NCI-H2227 treated with DMSO at 0.1 percent for 48 hours (cell line): ENCODE data around the gene CRELD2.

Source experiments
- DNase-seq: peaks from one replicate; lab custom pipeline; 2025; lab: John Stamatoyannopoulos, UW

CRELD2 gene, protein sequence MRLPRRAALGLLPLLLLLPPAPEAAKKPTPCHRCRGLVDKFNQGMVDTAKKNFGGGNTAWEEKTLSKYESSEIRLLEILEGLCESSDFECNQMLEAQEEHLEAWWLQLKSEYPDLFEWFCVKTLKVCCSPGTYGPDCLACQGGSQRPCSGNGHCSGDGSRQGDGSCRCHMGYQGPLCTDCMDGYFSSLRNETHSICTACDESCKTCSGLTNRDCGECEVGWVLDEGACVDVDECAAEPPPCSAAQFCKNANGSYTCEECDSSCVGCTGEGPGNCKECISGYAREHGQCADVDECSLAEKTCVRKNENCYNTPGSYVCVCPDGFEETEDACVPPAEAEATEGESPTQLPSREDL

DNA sequence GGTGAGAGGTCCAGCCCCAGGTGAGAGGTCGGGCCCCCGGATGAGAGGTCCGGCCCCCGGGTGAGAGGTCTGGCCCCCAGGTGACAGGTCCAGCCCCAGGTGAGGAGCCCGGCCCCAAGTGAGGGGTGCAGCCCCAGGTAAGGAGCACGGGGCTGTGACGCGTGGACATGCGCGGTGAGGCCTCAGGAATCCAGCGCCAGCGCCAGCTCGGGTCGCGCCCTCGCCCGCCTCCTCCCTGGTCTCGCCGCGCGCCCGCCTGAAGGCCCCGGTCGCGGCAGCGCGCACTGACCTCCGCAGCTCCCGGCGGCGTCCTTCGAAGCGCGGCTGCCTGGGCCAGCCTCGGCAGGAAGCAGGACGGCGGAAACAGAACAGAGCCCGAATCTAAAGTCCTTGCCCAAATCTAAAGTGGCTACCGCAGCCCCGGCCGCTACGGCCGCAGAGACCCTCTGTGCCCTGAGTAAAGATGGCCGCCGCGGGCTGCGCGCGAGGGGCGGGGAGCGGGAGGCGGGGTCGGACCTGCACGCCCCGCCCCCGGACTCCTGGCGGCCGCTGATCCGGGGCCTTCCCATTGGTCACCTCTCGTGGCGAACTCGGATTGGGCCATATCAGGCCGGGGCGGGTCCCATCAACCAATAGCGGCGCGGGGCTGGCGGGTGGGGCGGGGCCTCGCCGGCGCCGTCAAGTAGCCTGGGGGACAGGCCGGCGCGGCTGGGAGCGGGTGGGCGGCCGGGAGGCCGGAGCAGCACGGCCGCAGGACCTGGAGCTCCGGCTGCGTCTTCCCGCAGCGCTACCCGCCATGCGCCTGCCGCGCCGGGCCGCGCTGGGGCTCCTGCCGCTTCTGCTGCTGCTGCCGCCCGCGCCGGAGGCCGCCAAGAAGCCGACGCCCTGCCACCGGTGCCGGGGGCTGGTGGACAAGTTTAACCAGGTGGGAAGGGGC is at the start of gene CRELD2, which contains the start of gene ALG12:
Gene CRELD2 (plus strand): TSS at position 661 of the 937 bp plus-strand sequence. CDS start 136 bp downstream, at position 797.
Gene ALG12 (minus strand): TSS at position 465 of the 937 bp plus-strand sequence. CDS start 4,673 bp downstream, outside the sequence.
- DNase-seq, result peak; percentile 85

DNA sequence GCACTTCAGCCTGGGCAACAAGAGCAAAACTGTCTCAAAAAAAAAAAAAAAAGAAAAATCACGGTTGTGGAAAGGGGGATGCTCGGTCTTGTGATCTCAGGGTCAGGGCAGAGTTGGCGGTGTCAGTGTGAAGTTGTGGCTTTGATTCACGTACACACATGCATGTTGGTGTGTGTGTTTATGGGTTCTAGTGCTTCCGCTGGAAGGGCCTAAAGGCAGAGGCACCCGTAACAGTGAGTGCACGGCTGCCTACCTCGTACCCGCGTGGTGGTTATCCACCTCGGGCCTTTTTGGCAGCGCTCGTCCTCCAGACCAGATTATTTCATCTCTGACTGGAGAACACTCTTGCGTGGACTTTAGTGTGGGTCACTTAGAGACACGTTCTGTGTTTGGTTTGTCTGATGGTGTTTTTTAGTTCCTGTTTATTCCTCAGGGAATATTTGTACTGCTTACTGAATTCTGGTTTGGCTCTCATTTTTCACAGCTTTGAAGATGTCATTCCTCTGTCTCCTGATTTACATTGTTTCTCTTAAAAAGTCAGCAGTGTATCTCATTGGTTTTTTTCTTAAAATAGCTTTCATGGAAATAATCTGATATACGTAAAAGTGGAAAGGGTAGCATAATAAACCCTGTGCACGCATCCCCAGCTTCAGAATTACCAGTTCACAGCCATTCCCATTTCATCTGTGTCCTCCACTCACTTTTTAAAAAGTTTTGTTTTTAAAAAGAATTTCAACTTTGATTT is 49.2 kb upstream of the CRELD2 start:
- no peak for DNase-seq

DNA sequence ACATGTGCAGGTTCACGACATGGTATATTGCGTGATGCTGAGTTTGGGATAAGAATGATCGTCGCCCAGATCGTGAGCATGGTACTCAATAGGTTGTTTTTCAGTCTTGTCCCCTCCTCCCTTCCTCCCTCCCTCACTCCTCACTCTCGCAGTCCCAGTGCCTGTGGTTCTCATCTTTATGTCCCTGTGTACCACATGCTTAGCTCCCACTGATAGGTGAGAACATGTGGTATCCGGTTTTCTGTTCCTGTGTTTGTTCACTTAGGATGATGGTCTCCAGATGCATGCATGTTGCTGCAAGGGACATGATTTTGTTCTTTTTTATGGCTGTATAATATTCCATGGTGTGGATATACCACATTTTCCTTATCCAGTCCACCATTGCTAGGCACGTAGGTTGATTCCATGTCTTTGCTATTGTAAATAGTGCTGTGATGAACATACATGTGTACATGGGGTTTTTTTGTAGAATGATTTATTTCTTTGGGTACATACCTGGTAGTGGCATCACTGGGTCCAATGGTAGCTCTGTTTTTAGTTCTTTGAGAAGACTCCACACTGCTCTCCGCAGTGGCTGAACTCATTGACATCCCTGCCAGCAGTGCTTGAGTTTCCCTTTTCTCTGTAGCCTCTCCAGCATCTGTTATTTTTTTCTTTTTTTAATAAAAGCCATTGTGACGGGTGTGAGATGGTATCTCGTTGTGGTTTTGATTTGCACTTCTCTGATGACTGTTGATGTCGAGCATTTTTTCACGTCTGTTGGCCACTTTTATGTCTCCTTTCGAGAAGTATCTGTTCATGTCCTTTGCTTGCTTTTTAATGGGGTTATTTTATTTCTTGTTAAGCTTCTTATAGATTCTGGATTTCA is 48.4 kb upstream of the CRELD2 start:
- no peak for DNase-seq

DNA sequence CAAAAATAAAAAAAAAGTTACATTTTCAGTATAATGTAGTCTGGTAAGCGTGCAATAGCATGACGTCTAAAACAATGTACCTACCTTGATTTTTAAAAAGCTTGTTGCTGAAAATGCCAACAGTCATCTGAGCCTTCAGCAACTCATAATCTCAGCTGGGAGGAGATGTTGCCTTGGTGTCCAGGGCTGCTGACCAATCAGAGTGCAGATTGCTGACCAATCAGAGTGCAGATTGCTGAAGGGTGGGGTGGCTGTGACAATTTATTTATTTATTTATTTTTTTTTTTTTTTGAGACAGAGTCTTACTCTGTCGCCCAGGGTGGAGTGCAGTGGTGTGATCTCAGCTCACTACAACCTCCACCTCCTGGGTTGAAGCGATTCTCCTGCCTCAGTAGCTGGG is 47.0 kb upstream of the CRELD2 start:
- no peak for DNase-seq

DNA sequence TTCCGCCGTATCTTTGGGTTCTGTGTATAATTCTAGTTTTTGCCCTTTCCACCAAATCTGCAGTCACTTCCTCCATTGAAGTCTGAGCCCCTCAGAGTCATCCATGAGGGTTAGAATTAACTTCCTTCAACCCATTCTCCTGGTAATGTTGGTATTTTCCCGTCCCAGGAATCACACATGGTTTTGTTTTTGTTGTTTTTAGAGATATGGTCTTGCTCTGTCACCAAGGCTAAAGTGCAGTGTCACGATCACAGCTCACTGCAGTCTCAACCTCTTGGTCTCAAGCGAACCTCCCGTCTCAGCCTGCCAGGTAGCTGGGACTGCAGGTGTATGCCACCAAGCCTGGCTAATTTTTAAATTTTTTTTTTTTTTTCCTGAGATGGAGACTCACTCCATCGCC is 46.1 kb upstream of the CRELD2 start:
- no peak for DNase-seq

DNA sequence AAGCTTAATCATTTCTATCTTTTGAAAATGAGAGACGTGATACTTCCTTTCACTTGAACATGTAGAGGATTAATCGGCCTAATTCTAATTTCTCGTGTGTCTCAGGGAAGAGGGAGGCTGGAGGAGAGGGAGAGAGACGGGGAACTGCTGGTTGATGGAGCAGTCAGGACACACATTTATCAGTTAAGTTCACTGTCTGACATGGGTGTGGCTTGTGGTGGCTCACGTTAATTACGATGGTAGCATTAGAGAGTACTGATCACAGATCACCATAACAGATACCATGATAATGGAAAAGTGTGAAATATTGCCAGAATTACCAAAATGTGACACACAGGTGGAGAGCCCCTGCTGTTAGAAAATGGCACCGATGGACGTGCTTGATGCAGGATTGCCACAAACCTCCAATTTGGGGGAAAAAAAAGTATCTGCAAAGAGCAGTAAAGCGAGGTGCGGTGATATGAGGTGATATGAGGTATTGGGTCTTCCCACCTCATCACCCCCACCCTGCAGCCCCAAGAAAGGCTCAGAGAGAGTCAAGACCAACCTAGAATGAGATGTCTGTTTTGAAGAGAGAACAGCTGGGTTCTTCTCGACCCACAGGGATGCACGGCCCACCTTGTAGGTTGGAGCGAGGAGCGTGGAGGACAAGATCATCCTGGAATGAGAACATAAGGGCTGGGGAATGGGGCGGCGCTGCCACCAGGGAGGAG is 45.0 kb upstream of the CRELD2 start:
- no peak for DNase-seq

DNA sequence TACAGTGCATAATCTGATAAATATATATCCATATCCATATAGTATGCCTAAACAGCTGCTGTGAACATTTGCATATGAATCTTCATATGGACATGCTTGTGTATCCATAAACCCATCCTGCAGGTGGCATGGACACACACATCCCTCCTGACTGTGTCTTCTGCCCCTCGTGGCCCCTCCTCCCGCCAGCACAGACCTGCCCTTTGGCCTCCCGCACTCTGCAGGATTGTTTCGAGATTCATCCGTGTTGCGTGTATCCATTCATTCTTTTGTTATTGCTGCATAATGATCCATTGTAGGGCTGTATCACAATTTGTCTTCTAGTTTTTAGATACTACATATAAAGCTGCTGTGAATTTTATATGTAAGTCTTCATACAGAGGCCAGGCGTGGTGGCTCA is 40.8 kb upstream of the CRELD2 start:
- no peak for DNase-seq

DNA sequence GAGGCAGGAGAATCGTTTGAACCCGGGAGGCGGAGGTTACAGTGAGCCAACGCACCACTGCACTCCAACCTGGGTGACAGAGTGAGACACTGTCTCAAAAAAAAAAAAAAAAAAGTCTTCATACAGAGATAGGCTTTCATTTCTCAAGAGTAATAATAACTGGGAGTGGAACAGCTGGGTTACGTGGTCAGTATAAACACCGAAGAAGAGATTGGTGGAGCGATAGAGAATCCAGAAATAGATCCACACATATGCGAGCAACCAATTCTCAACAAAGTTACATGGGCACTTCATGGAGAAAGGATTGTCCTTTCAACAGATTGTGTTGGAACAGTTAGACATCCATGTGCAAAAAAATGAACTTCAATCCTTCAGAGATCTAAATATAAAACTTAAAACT is 40.2 kb upstream of the CRELD2 start:
- no peak for DNase-seq

DNA sequence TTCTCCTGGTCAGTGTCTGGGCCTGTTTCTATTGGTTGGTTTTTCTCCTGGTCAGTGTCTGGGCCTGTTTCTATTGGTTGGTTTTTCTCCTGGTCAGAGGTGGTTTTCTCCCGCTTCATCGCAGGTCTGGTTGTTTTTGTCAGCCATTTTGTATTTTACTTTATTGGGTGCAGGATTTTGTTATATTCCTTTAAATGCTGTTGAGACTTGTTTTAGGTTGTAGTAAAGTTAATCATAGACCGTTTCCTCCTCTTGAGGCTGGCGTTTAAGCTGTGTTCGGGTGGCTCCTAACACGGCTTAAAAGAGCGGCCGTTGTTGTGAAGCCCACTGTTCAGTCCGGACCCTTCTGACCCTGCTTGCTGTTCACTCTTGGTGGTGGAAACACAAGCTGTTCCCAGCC is 38.6 kb upstream of the CRELD2 start:
- no peak for DNase-seq

DNA sequence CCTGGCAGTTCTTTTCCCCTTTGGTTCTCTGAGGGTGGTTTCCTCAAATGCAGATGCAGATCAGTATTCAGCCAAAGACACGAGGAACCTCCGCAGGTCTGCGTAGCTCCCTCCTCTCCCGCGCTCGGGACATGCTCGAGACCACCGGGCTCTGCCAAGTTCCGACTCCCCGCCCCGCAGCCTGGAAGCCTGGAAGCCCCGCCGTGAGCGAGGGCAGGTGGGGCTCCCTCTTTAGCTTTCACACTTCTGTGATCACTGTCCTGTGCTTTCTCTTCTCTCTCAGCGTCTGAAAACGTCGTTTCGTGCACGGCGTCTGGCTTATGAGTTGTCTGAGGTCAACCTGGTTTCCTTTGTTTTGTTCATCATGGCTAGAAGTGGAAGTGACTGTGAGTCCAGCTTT is 38.2 kb upstream of the CRELD2 start:
- DNase-seq, result no peak

DNA sequence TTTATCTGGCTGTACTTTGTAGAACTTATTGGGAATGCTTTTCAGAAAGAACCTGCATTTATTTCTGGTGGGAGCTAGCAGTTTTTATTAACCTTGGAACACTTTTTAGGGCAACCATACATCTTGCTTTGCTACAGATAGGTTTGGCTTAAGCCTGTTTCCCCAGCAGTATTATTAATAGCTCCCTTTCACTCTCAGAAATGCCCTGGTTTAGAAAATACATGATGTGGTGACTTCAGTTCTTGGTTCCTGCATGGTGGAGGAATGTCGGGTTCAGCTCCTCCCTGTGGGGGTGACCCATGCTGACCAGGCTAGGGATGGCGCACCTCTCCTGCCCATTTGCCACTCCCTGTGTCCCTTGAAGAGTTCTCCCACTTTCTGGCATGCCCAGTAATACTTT is 36.6 kb upstream of the CRELD2 start:
- DNase-seq, result no peak

DNA sequence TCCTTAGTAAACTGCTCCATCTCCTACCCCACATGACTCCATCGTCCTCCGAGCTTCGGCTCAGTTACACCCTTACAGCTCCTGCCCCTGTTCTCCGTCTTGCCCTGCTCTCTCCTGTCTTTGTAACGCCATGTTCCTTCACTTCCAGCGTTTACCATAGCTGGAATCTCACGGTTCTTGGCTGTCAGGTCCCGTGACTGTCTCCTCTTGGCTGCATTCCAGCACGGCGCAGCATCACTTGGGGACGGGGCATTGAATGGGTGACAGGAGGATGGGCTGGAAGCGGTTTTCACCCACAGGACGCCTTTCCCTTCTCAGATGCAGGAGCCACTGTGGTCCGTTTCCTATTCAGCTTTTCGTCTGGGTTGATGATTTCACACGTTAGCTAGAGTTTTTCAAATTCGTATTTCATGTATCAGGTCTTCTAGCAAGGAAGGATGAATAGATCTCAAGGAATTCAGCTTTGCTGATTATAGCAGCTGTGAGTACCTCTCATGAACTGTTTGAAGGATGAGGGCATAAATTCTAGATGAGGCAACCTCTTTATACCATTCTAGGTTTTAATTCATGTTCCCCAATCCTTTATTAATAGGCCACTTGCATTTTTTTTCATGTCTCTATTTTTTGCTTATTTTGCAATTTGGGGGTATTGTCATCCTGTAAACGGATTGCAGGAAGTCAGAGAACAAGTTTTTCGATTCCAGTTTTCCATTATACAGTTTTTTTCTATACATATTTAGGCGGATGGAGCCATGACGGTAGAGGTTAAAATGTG is 35.7 kb upstream of the CRELD2 start:
- DNase-seq, result no peak

DNA sequence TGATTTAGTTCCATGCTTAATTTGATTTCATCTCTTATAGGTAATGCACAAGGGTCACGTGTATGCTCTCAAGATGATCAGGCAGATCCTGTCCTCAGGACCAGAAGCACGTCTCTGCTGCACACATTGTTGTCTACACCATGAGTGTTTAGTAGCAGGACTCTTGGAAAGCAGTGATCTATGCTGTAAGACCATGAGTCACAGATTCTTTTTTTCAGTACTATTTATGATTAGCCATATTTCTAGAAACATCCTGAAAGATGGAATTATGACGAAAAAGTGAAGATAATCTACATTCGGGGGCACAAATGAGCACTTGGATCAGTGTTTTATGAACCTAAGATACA is 35.2 kb upstream of the CRELD2 start:
- no peak for DNase-seq

DNA sequence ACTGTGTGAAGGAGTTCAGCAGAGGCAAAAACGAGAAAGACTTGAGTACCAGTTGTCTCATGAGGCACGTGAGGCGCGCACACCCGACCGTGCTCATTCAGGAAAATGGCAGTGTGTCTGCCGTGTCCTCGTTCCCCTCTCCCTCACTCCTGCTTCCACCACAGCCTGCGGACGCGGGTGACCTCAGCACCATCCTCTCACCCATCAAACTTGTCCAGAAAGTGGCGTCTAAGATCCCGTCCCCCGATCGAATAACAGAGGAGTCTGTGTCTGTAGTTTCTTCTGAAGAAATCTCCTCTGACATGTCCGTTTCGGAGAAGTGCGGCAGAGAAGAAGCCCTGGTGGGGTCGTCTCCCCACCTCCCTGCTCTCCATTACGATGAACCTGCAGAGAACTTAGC is 34.4 kb upstream of the CRELD2 start:
- DNase-seq, result no peak

DNA sequence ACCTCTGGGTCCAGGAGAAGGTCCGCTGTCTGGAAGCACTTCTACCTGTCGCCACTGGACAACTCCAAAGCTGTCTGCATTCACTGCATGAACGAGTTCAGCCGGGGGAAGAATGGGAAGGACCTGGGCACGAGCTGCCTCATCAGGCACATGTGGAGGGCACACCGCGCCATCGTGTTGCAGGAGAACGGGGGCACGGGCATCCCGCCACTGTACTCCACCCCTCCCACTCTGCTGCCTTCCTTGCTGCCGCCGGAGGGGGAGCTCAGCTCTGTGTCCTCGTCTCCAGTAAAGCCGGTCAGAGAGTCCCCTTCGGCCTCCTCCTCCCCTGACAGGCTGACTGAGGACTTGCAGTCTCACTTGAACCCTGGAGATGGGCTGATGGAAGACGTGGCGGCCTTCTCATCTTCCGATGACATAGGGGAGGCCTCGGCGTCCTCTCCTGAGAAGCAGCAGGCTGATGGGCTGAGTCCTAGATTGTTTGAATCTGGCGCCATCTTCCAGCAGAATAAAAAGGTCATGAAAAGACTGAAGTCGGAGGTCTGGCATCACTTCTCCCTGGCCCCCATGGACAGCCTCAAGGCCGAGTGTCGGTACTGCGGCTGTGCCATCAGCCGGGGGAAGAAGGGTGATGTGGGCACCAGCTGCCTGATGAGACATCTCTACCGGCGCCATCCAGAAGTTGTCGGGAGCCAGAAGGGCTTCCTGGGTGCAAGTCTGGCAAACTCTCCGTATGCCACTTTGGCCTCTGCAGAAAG is 33.8 kb upstream of the CRELD2 start:
- no peak for DNase-seq

DNA sequence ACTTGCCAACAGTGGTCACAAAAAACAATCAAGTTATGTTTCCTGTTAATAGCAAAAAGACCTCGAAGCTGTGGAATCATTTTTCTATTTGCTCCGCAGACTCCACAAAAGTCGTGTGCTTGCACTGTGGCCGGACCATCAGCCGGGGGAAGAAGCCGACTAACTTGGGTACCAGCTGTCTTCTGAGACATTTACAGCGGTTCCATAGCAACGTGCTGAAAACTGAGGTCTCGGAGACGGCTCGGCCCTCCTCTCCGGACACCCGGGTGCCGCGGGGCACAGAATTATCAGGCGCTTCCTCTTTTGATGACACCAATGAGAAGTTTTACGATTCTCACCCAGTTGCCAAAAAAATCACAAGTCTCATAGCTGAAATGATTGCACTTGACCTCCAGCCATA is 33.2 kb upstream of the CRELD2 start:
- no peak for DNase-seq

DNA sequence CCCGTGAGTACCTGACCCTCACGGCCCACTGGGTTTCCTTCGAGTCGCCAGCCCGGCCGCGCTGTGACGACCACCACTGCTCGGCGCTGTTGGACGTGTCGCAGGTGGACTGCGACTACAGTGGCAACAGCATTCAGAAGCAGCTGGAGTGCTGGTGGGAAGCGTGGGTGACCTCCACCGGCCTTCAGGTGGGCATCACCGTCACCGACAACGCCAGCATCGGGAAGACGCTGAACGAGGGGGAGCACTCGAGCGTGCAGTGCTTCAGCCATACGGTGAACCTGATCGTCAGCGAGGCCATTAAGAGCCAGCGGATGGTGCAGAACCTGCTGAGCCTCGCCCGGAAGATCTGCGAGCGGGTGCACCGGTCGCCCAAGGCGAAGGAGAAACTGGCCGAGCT is 32.6 kb upstream of the CRELD2 start:
- DNase-seq, result no peak

DNA sequence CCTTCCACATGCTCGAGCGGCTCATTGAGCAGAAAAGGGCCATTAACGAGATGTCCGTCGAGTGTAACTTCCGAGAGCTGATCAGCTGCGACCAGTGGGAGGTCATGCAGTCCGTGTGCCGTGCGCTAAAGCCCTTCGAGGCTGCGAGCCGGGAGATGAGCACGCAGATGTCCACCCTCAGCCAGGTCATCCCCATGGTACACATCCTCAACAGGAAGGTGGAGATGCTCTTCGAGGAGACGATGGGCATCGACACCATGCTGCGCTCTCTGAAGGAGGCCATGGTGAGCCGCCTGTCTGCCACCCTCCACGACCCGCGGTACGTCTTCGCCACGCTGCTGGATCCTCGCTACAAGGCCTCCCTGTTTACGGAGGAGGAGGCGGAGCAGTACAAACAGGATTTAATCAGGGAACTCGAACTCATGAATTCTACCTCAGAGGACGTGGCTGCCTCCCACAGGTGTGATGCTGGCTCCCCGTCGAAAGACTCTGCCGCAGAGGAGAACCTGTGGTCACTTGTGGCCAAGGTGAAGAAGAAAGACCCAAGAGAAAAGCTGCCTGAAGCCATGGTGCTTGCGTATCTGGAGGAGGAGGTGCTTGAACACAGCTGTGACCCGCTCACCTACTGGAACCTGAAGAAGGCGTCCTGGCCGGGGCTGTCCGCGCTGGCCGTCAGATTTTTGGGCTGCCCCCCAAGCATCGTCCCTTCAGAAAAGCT is 31.9 kb upstream of the CRELD2 start:
- no peak for DNase-seq

DNA sequence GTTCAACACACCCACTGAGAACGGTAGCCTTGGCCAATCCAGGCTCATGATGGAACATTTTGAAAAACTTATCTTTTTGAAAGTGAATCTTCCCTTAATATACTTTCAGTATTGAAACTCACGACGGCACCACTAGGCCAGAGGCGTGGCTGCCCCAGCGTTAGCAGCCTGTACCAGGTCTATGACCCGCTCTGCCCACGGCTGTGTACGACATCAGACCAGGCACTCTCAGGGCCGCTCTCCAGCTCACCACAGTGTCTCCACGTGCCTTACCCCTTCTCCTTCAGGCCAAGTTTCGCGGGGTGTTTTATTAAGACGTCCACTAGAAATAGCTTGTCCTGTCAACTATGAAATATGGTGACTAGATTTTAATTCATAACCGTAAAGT is 31.4 kb upstream of the CRELD2 start:
- DNase-seq, result no peak
